ENCODE data around the gene ASTN2. TPM values are rescaled to one million over a fixed set of nuclear protein-coding genes. Genes with fewer than 3 reads are reported as not detected.

The ASTN2 gene
- total and polyA plus RNA-seq, 2 donors (not counting 3 experiments of a cell fraction or from before 2014, with no cell fraction given), result 1.0 to 1.9 TPM

DNA sequence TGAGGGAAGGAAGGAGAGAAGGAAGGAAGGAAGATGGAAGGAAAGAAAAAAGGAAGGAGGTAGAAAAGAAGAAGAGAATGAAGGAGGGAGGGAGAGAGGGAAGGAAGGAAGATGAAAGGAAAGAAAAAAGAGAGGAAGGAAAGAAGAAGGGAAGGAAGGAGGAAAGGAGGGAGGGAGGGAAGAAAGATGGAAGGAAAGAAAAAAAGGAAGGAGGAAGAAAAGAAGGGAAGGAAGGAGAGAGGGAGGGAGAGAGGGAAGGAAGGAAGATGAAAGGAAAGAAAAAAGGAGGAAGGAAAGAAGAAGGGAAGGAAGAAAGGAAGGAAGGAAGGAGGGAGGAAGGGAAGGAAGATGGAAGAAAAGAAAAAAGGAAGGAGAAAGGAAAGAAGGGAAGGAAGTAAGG, 912.1 kb downstream of the ASTN2 start:
- H3K4me3 ChIP-seq (replicated peaks in 1 of 3; ENCODE audit: insufficient read depth in 1 of 3, low read depth in 1 of 3, low read length in 3 of 3), result no peak overlapping the region
- no peak overlapping the region for H3K27ac ChIP-seq (ENCODE audit: insufficient read depth, low read depth, low read length)
- H3K79me2 ChIP-seq (ENCODE audit: control insufficient read depth, insufficient read depth, low read length), result no peaks in the 10 kb centered on the region
- no peak overlapping the region for H2AFZ ChIP-seq (ENCODE audit: low read depth, low read length)
- ChIA-PET CTCF (no interaction called here), POLR2A (no interaction called here)
- TF ChIP-seq, protein P1, sequence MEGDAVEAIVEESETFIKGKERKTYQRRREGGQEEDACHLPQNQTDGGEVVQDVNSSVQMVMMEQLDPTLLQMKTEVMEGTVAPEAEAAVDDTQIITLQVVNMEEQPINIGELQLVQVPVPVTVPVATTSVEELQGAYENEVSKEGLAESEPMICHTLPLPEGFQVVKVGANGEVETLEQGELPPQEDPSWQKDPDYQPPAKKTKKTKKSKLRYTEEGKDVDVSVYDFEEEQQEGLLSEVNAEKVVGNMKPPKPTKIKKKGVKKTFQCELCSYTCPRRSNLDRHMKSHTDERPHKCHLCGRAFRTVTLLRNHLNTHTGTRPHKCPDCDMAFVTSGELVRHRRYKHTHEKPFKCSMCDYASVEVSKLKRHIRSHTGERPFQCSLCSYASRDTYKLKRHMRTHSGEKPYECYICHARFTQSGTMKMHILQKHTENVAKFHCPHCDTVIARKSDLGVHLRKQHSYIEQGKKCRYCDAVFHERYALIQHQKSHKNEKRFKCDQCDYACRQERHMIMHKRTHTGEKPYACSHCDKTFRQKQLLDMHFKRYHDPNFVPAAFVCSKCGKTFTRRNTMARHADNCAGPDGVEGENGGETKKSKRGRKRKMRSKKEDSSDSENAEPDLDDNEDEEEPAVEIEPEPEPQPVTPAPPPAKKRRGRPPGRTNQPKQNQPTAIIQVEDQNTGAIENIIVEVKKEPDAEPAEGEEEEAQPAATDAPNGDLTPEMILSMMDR (IDR thresholded peaks at IDR 0.05; ENCODE audit: extremely low read depth in 1 of 2, insufficient read depth in 1 of 2, low read depth in 1 of 2, low read length in 2 of 2), result no peak
- TF ChIP-seq EZH2 (IDR thresholded peaks at IDR 0.05; ENCODE audit: borderline replicate concordance, low read depth, low read length, severe bottlenecking), result no peak
- TF ChIP-seq GATA2 (IDR thresholded peaks at IDR 0.05; ENCODE audit: insufficient read depth, insufficient read length, low read depth, low read length), result no peak
- no peak for TF ChIP-seq JUN (IDR thresholded peaks at IDR 0.05; ENCODE audit: borderline replicate concordance, insufficient read depth, insufficient read length, low read depth)
- no peak for TF ChIP-seq MAX (IDR thresholded peaks at IDR 0.05; ENCODE audit: insufficient read depth, insufficient read length)
- TF ChIP-seq MYC (IDR thresholded peaks at IDR 0.05; ENCODE audit: low read depth, low read length), result no peak
- no peak for TF ChIP-seq POLR2AphosphoS5 (IDR thresholded peaks at IDR 0.05; ENCODE audit: insufficient read depth, low read depth, low read length)
- dilution Hi-C loops (cut with MboI; ENCODE audit: extremely low pct_ligation_motif_present, low sequenced_read_pairs) (no loop called here), intact Hi-C loops (cut with micrococcal nuclease) (no loop called here)
- H3K36me3 ChIP-seq (ENCODE audit: control insufficient read depth in 2 of 2, extremely low read depth in 1 of 2, insufficient read depth in 2 of 2, low read length in 2 of 2), result no peaks in the 10 kb centered on the region
- DNase-seq (ENCODE audit: low read depth, low spot score) (no peak), FAIRE-seq (no peak)
- no peak overlapping the region for H3K4me2 ChIP-seq (ENCODE audit: insufficient read depth, low read length)
- no peaks in the 10 kb centered on the region for H4K20me1 ChIP-seq (replicated peaks; ENCODE audit: control insufficient read depth, extremely low read depth, insufficient read depth, low read length)
- peaks cover 2% of the 10 kb centered on the region for H3K9me3 ChIP-seq (replicated peaks; ENCODE audit: control insufficient read depth, insufficient read depth, low read length)
- no peaks in the 10 kb centered on the region for H3K4me1 ChIP-seq (ENCODE audit: control insufficient read depth, extremely low read depth, insufficient read depth, low read length)
- no peaks in the 10 kb centered on the region for H3K27me3 ChIP-seq (ENCODE audit: control insufficient read depth in 2 of 2, insufficient read depth in 2 of 2, low read length in 2 of 2)
- H3K9me1 ChIP-seq (replicated peaks; ENCODE audit: control insufficient read depth, extremely low read depth, insufficient read depth, low read length), result no peaks in the 10 kb centered on the region
- no TSS peak for BruUV-seq (replicated peaks)
- H3K9ac ChIP-seq (replicated peaks; ENCODE audit: extremely low read depth, insufficient read depth, low read length), result no peak overlapping the region

Data from endothelial cell of umbilical vein (primary cell).